HG02798 (cell line): ENCODE data around the gene KANSL3.

ENCODE experiments used
- ATAC-seq: cut with Tn5 transposase; IDR thresholded peaks from one replicate; pipeline ENCODE4 v1.9.1; 2021; ENCODE audit warnings: mild to moderate bottlenecking; ENCODE audit not compliant: unreplicated experiment, poor library complexity

The KANSL3 gene

GRCh38 chr2:96616535-96616934 lies 21.6 kb downstream of the KANSL3 start:
- ATAC-seq, result no peak

- no peak for ATAC-seq
Measured at GRCh38 chr2:96616128-96616527, 22.0 kb downstream of the KANSL3 start.

- no peak for ATAC-seq
Measured at GRCh38 chr2:96608469-96609455, 29.4 kb downstream of the KANSL3 start.

- ATAC-seq, result no peak
Measured at GRCh38 chr2:96604104-96604503, 34.0 kb downstream of the KANSL3 start.

- ATAC-seq, result no peak
Measured at GRCh38 chr2:96602330-96602823, 35.7 kb downstream of the KANSL3 start.

- no peak for ATAC-seq
Measured at GRCh38 chr2:96601382-96602292, 36.5 kb downstream of the KANSL3 start.

- ATAC-seq, result no peak
Measured at GRCh38 chr2:96599941-96600340, 38.2 kb downstream of the KANSL3 start.

- ATAC-seq, result no peak
Measured at GRCh38 chr2:96596596-96596995, 41.5 kb downstream of the KANSL3 start.

- ATAC-seq, result no peak
Measured at GRCh38 chr2:96594691-96595152, 43.4 kb downstream of the KANSL3 start.

GRCh38 chr2:96594282-96594681 lies 43.8 kb downstream of the KANSL3 start:
- ATAC-seq, result no peak

- no peak for ATAC-seq
Measured at GRCh38 chr2:96591494-96591893, 46.6 kb downstream of the KANSL3 start.

- ATAC-seq, result no peak
Measured at GRCh38 chr2:96591054-96591453, 47.1 kb downstream of the KANSL3 start.

GRCh38 chr2:96587843-96588242 lies 50.3 kb downstream of the KANSL3 start:
- no peak for ATAC-seq

GRCh38 chr2:96584017-96584416 lies 54.1 kb downstream of the KANSL3 start:
- ATAC-seq, result no peak

- ATAC-seq, result no peak
Measured at GRCh38 chr2:96580771-96581170, 57.3 kb downstream of the KANSL3 start.

- no peak for ATAC-seq
Measured at GRCh38 chr2:96579422-96579821, 58.7 kb downstream of the KANSL3 start.

GRCh38 chr2:96578731-96579130 lies 59.4 kb downstream of the KANSL3 start:
- ATAC-seq, result no peak

GRCh38 chr2:96577501-96577900 lies 60.6 kb downstream of the KANSL3 start:
- ATAC-seq, result no peak

GRCh38 chr2:96575785-96576456 lies 62.2 kb downstream of the KANSL3 start:
- no peak for ATAC-seq

GRCh38 chr2:96574364-96574763 lies 63.7 kb downstream of the KANSL3 start:
- no peak for ATAC-seq
